Loucy (cell line): Measurements from ENCODE around the gene SPRR3.
"Not testable (repeated sequence)": the region's sequence is repeated elsewhere in the genome, so short reads cannot be mapped to it uniquely, and the experiment has no call there.

Source experiments
- CTCF ChIP-seq: fragments of 200-600 bp; sonication (generic); conservative IDR thresholded peaks from 2 replicates; pipeline ENCODE4 v1.5.1; 2014; ENCODE audit warnings: mild to moderate bottlenecking, antibody characterized with exemption, low read length
- EZH2phosphoT487 ChIP-seq: fragments of 200-600 bp; IDR thresholded peaks from 2 replicates; pipeline ENCODE4 v1.6.1; 2018; ENCODE audit warnings: antibody characterized with exemption, mild to moderate bottlenecking, moderate library complexity, borderline replicate concordance

GRCh38 chr1:153011235-153011758, 9.7 kb downstream of the SPRR3 start:
- not testable (repeated sequence) for TF ChIP-seq CTCF, EZH2phosphoT487
